Adrenal gland (tissue), 12 donors: ENCODE measurements around the gene ASTN2. TPM values are rescaled to one million over a fixed set of nuclear protein-coding genes. Genes with fewer than 3 reads are reported as not detected.

Experiments used
- DNase-seq, 7 donors: peaks; one replicate each; pipeline ENCODE4 v3.0.0-alpha.2; 2019 to 2020
- H3K27ac ChIP-seq, 5 donors: fragments of 200-600 bp; sonication (generic) in 4 of 5; 1 replicate in 3 of 5; 2 replicates in 2 of 5; pipeline versions ENCODE4 v1.5.1 to v1.8.0; 2016 to 2020; ENCODE audit warnings: mild to moderate bottlenecking in 1 of 5
- H3K27me3 ChIP-seq: fragments of 200-600 bp; 2 replicates; pipeline ENCODE4 v1.8.0; 2021
- H3K36me3 ChIP-seq, 2 donors: fragments of 200-600 bp; replicated peaks in 1 of 2; 1 replicate in 1 of 2; 2 replicates in 1 of 2; pipeline versions ENCODE4 v1.5.1 to v1.8.0; 2018 to 2022
- H3K4me1 ChIP-seq, 2 donors: fragments of 200-600 bp; replicated peaks in 1 of 2; 1 replicate in 1 of 2; 2 replicates in 1 of 2; pipeline versions ENCODE4 v1.5.1 to v1.8.0; 2018 to 2021
- H3K4me3 ChIP-seq, 4 donors: fragments of 200-600 bp; sonication (generic) in 3 of 4; one replicate each; pipeline ENCODE4 v1.5.1; 2016 to 2018
- H3K9me3 ChIP-seq, 3 donors: fragments of 200-600 bp; sonication (generic) in 1 of 3; replicated peaks in 1 of 3; 1 replicate in 2 of 3; 2 replicates in 1 of 3; pipeline versions ENCODE4 v1.5.1 to v1.8.0; 2016 to 2021
- POLR2A ChIP-seq, 2 donors: fragments of 450-650 bp; IDR thresholded peaks; one replicate each; pipeline ENCODE4 v1.6.1; 2017; ENCODE audit warnings: antibody characterized with exemption in 2 of 2, mild to moderate bottlenecking in 2 of 2, moderate library complexity in 1 of 2
- WGBS, 4 donors: extraction: QIAGEN DNeasy Blood & Tissue Kit in 2 of 4; methylation state at CpG; one replicate each; pipeline versions ENCODE4 v1.1.5 to v1.1.7; 2013 to 2017; 5-methylcytosine and 5-hydroxymethylcytosine counted together
- intact Hi-C, 2 donors: fragments of 100-400 bp; cut with DNase I; formaldehyde crosslinking; loops; one replicate each; pipeline versions ENCODE4 v1.14.1 to v1.15.0; 2022 to 2023
- polyA plus RNA-seq, 3 donors: library from polyadenylated mRNA; stranded (reverse); fragments of 200-250 nt in 2 of 3; fragments of 350-450 nt in 1 of 3; fragmentation: Illumina TruSeq in 1 of 3; extraction: RNeasy Lipid Tissue Mini Kit (QIAGEN cat#74804) in 1 of 3; gene quantifications; one replicate each; pipeline ENCODE4 v1.2.3, GENCODE V29; 2013 to 2014
- total RNA-seq, 9 donors: library from RNA; depleted of rRNA in 4 of 9; stranded (reverse); fragments of >200 nt in 4 of 9; fragments of 120-200 nt in 1 of 9; fragmentation: NEBNext Ultra II Directional in 1 of 9; extraction: Animal tissue kit (Norgen Biotek cat#: 25700) in 1 of 9; gene quantifications; one replicate each; pipeline versions ENCODE4 v1.1.0 to v1.2.4, GENCODE V29; 2013 to 2023
- TF ChIP-seq, protein P1 (sequence below), 6 experiments: fragments of 450-650 bp in 4 of 6; fragments of 200-600 bp in 2 of 6; sonication (generic) in 1 of 6; IDR thresholded peaks; 1 replicate in 5 of 6; 2 replicates in 1 of 6; pipeline versions ENCODE4 v1.5.1 to v1.8.0; 2016 to 2021; ENCODE audit warnings: antibody characterized with exemption in 6 of 6, mild to moderate bottlenecking in 2 of 6, moderate library complexity in 1 of 6
- donor health status: healthy with polysubstance abuse.
- donor health status: Bipolar disorder and iron deficiency.
- donor health status: DM: yes; HTN: yes; CAD: no.
- donor health status: DM: no; HTN: no; CAD: no.
- donor health status: DM: no; HTN: no; CAD: no.
- donor health status: DM: yes; HTN: yes; CAD: no.

ASTN2 gene
- total and polyA plus RNA-seq, 12 donors: 2.5 to 15.6 (median 6.8) TPM

DNA sequence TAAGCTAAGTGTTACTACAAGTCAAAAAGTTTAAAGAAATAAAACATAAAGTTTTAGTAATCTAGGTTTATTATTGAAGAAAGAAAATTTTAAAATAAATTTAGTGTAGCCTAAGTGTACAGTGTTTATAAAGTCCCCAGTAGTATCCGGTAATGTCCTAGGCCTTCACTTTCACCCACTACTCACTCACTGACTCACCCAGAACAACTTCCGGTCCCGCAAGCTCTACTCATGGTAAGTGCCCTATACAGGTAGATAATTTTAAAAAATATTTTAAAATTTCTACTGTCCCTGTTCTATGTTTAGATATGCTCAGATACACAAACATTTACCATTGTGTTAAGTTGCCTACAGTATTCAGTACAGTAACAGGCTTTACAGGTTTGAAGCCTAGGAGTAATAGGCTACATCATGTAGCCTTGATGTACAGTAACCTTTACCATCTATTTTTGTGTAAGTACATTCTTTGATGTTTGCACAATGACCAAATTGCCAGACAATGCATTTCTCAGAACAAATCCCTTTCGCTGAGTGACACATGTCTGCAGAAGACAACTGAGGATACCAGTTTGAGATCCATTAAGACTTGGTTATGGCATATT lies 474.1 kb downstream of the ASTN2 start:
- no peak for DNase-seq
- WGBS, 4 donors: 88 to 97% (median 92%) methylated on average over 4 of the region's 4 CpGs
- no peaks in the 10 kb centered on the region for H3K9me3 ChIP-seq
- no peak overlapping the region for H3K4me3 ChIP-seq
- no peaks in the 10 kb centered on the region for H3K36me3 ChIP-seq
- no peaks in the 10 kb centered on the region for H3K4me1 ChIP-seq
- no peaks in the 10 kb centered on the region for H3K27me3 ChIP-seq
- no peak overlapping the region for H3K27ac ChIP-seq
- TF ChIP-seq, protein P1, sequence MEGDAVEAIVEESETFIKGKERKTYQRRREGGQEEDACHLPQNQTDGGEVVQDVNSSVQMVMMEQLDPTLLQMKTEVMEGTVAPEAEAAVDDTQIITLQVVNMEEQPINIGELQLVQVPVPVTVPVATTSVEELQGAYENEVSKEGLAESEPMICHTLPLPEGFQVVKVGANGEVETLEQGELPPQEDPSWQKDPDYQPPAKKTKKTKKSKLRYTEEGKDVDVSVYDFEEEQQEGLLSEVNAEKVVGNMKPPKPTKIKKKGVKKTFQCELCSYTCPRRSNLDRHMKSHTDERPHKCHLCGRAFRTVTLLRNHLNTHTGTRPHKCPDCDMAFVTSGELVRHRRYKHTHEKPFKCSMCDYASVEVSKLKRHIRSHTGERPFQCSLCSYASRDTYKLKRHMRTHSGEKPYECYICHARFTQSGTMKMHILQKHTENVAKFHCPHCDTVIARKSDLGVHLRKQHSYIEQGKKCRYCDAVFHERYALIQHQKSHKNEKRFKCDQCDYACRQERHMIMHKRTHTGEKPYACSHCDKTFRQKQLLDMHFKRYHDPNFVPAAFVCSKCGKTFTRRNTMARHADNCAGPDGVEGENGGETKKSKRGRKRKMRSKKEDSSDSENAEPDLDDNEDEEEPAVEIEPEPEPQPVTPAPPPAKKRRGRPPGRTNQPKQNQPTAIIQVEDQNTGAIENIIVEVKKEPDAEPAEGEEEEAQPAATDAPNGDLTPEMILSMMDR (IDR thresholded peaks at IDR 0.05): no peak
- no peak for TF ChIP-seq POLR2A (IDR thresholded peaks at IDR 0.05)
- intact Hi-C loops: no loop called here

DNA sequence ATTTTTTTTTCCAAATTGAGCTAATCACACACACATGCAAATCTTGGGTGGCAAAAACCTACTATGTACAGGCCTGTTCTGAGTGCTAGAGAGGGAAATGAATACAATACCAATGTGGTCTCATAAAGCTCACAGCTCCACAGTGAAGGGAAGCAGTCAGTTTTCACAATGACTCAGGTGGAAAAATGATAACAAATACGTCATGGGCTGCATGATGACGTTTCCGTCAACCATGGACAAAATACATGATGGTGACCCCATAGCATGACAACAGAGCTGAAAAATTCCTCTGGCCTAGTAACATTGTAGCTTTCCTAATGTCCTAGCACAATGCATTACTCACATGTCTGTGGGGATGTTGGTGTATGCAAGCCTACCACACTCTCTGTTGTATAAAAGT lies 475.2 kb downstream of the ASTN2 start:
- WGBS, 4 donors: 79 to 89% (median 82%) methylated on average over 3 of the region's 3 CpGs
- H3K4me3 ChIP-seq: no peak overlapping the region
- no peaks in the 10 kb centered on the region for H3K9me3 ChIP-seq
- H3K4me1 ChIP-seq: no peaks in the 10 kb centered on the region
- TF ChIP-seq POLR2A (IDR thresholded peaks at IDR 0.05): no peak
- TF ChIP-seq, protein P1 (IDR thresholded peaks at IDR 0.05): no peak
- no peaks in the 10 kb centered on the region for H3K36me3 ChIP-seq
- intact Hi-C loops: no loop called here
- H3K27ac ChIP-seq: no peak overlapping the region
- DNase-seq: no peak
- no peaks in the 10 kb centered on the region for H3K27me3 ChIP-seq

DNA sequence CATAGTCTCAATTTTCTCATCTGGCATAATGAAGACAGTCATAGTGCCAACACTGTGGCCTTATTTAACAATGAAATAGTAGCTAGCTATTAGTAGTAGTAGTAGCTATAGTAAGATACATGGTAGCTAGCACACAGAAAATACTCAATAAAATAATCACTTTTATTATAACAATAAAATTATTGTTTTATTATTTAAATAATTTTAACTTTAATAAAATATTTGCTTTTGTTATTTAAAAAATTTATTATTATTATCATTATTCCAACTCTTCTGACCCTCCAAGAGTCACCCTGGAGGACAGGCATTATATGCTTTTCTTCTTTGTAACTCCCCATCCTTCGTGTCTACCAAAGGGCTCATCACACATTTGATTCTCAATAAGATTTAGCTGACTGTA lies 475.7 kb downstream of the ASTN2 start:
- 66 to 77% (median 71%) methylated on average over 1 of the region's 1 CpG for WGBS, 4 donors

DNA sequence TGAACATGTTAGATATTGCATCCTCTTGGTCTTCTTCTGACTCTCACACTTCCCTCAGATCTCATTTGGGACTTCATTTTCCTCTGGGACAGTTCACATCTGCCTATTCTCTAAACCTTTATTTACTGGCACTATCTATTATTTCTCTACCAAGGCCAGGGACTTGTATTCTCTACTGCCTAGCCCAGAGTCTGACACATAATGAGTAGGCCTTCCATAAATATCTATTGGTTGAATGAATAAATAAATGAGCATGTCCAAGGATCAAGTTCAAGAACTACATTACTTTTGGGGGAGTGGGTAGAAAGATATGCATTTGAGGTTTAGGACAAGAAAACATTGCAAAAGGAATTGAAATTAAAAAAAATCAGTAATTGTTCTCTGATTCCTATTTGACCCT lies 477.5 kb downstream of the ASTN2 start:
- Histone ChIP-seq H3K27me3 (no peaks in the 10 kb centered on the region), H3K4me1 (no peaks in the 10 kb centered on the region), H3K9me3 (no peaks in the 10 kb centered on the region), H3K36me3 (no peaks in the 10 kb centered on the region), H3K4me3 (no peak overlapping the region), H3K27ac (no peak overlapping the region)
- TF ChIP-seq, protein P1 (IDR thresholded peaks at IDR 0.05): no peak
- no peak for TF ChIP-seq POLR2A (IDR thresholded peaks at IDR 0.05)
- no peak for DNase-seq
- intact Hi-C loops: no loop called here

More for the DNA sequence above, 475.7 kb downstream of the ASTN2 start:
- Histone ChIP-seq H3K4me1 (no peaks in the 10 kb centered on the region), H3K27ac (no peak overlapping the region), H3K4me3 (no peak overlapping the region), H3K9me3 (no peaks in the 10 kb centered on the region), H3K36me3 (no peaks in the 10 kb centered on the region), H3K27me3 (no peaks in the 10 kb centered on the region)
- DNase-seq: no peak
- TF ChIP-seq POLR2A (IDR thresholded peaks at IDR 0.05): no peak
- TF ChIP-seq, protein P1 (IDR thresholded peaks at IDR 0.05): no peak
- intact Hi-C loops: no loop called here
